Measurements from ENCODE around the gene PALD1. TPM values are rescaled to one million over a fixed set of nuclear protein-coding genes. Genes with fewer than 3 reads are reported as not detected.

Gene PALD1
- total RNA-seq, 1 donor from 2014 or later: 4.8 TPM

DNA sequence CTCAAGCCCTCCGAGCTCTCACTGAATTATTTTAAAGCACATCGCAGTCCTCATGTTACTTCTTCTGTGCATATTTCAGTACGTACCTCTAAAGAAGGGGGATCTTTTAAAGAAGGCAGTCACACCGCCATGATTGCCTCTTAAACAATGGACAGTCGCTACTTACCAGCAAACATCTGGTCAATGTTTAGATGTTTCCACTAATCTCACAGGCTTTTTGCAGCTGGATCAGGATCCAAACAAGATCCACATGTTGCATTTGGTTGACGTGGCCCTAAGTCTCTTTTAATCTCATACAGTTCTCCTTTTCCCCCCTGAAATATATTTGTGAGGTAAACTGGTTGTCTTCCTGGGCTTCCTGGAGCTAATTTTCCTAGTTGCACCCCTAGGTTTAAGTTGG lies 74.0 kb downstream of the PALD1 start:
- DNase-seq (ENCODE audit: low spot score): peak; percentile 79

- DNase-seq (ENCODE audit: low spot score): no peak
Observed at GRCh38 chr10:70555371-70555770, 76.8 kb downstream of the PALD1 start.

DNA sequence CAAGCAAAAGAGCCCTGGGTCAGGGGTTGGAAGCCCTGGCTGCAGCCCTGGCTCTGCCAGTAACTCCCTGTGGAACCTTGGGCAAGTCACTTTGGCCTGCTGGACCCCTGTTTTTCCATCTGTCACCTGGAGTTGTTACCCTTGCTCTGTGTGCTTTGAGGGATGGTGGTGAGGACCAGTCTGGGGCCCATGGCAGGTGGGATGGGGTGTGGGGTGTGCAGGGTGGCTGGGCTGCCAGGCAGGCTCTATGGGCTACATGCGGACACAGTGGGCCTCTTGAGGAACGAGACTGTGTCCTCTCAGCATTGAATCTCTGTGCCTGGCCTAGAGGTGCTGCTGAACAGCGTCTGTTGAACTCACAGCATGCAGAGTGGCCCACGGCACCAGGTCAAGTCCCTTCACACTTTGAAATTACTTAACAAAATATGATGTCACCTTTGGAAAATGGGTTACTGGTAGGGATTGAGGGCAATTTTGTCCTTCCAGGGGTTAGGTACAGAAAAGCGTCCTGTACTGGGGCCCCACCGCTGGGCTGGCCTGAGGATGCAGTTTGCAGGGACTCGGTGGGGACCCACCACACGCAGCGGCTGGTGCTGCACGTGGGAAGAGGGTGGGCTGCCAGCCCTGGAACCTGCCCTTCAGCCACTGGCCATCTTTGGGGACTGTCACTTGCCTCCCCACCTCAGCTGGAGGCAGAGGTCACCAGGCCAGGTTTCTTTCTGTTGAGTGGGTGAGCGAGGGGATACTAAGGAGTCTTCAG lies 78.7 kb downstream of the PALD1 start:
- no peak for DNase-seq (ENCODE audit: low spot score)

DNA sequence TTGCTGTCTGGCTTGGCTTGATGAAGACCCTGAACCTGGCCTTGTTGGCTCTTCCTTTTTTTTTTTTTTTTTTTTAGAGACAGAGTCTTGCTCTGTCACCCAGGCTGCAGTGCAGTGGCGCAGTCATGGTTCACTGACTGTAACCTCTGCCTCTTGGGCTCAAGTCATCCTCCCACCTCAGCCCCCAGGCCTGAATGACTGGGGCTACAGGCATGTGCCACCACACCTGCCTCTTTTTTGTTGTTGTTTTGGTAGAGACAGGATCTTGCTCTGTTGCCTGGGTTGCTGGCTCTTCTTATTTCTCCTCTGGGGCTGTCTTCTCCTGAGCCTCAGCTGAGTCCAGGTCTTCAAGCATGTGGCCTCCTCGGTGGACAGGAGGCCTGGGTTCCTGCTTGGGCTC lies 79.3 kb downstream of the PALD1 start:
- no peak for DNase-seq (ENCODE audit: low spot score)

GRCh38 chr10:70558295-70558694 lies 79.7 kb downstream of the PALD1 start:
- no peak for DNase-seq (ENCODE audit: low spot score)

DNA sequence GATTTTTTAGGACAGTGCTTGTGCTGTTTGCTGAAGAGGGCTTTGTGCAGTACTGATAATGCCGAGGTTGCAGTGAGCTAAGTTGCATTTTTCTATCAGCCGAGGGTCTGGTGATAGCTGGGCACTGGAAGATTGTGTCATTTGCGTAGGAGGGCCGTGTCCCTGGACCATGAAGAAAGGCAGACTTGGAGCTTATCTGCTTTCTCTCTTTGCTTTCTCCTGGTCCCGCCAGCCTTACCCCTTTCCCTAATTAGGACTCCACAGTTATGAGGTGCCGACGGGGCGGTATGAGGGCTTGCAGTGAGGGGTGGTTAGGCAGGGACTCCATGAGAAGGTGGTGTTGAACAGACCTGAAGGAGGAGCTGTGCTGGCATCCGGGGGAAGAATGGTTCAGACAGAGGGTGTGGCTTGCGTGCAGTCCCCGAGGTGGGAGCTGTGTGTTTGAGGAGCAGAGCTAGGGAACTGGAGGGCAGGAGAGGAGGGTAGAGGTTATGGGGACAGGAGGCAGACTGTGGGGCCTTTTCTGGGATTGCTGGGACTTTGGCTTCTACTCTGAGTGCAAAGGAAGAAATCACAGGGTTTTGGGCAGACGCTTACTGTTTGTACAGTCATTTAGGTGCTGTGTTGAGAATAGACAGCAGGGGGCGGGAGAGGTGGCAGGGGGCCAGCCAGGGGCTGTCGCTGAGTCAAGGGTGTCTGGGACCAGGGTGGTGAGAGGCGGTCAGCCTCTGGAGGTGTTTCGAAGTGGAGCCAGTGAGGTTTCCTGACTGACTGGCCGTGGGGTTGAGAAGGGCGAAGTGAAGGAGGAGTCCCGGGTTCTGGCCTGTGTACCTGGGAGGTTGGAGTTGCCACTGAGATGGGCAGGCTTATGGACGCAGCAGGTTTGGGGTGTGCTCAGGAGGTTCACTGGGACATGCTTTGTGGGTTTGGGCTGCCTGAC lies 80.6 kb downstream of the PALD1 start:
- DNase-seq (ENCODE audit: low spot score): peak; percentile 77

GRCh38 chr10:70559861-70560260 lies 81.3 kb downstream of the PALD1 start:
- no peak for DNase-seq (ENCODE audit: low spot score)

GRCh38 chr10:70560511-70560941 lies 82.0 kb downstream of the PALD1 start:
- DNase-seq (ENCODE audit: low spot score): no peak

DNA sequence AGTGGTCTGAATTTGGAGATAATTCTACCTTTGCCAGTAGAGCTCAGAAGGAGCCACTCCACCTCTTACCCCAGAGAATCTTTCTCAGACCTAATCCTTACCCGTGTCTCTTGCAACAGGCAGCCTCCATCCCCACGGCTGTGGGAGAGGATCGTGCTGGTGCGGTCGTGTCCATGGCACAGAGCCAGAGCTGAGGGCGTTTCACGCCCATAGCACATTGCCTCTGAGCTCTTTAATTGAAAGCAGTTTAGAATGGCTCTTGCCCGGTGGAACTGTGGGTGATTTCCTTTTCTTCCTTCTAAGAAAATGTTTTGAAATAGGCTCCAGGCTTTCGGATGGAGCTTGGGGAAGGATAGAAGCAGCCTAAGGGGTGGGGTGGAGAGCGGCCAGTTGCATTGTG lies 82.5 kb downstream of the PALD1 start:
- peak; percentile 69 for DNase-seq (ENCODE audit: low spot score)

DNA sequence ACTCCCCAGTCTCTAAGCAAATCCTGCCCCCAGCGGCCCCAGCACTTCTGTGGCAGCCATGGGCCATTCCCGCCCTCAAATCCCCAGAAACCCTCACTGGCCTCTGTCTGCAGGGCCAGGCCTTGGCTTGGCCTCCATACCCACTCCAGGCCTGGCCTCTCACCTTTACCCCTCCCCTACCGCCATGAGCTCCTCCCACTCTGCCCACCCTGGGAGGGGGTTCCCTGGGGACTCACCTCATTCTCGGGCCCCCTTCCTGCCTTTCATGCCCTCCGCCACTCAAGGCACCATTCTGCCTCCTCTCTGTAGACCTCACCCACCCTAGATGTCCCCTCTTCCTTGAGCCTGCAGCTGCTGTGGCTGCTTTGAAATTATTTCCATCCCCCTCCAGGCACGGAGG lies 83.0 kb downstream of the PALD1 start:
- no peak for DNase-seq (ENCODE audit: low spot score)

GRCh38 chr10:70562036-70562755 lies 83.6 kb downstream of the PALD1 start:
- DNase-seq (ENCODE audit: low spot score): peak; percentile 65

- no peak for DNase-seq (ENCODE audit: low spot score)
Observed at GRCh38 chr10:70563230-70563629, 84.7 kb downstream of the PALD1 start.

- no peak for DNase-seq (ENCODE audit: low spot score)
Observed at GRCh38 chr10:70564113-70564725, 85.7 kb downstream of the PALD1 start.

DNA sequence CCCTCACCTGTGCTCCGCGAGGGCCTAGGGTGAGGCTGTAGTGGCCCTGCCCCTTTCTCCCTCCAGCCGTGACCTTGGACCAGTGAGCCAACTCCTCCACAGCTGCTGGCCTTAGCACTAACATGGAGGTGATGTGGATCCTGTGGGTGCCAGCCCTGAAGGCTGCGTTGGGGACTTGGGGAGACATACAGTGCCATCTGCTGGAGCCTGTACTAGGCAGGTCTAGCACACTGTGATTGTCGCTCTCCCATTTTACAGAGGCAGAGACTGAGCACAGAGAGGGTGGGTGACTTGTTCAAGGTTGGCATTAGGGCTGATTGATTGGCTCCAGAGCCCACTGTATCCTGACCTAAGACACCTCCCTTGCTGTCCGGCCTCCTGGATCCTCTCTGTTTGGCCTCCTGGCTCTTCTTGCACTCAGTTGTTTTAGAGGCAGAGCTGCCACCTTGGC lies 86.4 kb downstream of the PALD1 start:
- DNase-seq (ENCODE audit: low spot score): no peak

DNA sequence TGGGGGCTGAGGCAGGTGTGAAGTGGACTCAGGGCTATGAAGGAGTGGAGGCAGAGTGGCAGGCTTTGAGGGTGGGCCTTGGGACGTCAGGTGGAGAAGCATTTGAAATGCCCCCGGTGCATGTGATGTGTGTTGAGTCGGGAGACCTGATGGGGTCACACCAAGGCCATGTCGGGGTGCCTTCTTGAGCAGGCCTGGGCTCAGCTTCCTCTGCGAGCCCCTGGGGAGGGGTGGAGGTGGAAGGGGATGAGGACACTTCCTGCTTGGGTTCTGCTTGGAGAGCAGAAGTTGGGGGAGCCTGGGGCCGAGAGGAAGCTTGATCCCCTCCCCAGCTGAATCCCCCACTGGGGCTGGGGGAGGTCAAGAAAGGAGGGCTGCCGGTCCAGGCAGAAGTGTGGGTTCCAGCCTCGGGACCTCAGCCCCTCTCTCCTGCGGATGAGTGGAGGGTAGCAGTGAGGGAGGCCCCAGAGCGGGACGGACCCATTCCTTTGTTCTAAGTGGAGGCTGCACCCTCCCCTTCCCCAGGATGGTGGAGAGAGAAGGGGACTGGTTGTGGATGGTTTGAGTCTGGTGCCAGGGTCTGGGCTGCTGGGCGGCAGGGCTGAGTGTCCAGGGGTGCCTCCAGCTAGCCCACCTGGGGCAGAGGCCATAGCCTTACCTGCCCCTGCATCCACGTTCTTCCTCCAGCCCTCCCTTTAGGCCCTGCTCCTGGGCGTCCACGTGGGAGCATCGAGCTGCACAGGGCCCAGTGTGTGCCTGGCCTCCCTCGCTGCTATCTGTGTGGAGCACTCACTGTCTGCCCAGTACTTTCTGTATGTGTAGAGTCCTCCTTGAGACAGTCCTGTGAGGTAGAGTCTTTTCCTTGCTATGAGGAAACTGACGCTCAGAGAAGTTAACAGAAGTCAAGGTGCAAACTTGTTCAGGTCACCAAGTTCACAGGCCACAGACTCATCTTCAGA lies 87.3 kb downstream of the PALD1 start:
- no peak for DNase-seq (ENCODE audit: low spot score)

- DNase-seq (ENCODE audit: low spot score): no peak
Observed at GRCh38 chr10:70566515-70567290, 88.1 kb downstream of the PALD1 start.

DNA sequence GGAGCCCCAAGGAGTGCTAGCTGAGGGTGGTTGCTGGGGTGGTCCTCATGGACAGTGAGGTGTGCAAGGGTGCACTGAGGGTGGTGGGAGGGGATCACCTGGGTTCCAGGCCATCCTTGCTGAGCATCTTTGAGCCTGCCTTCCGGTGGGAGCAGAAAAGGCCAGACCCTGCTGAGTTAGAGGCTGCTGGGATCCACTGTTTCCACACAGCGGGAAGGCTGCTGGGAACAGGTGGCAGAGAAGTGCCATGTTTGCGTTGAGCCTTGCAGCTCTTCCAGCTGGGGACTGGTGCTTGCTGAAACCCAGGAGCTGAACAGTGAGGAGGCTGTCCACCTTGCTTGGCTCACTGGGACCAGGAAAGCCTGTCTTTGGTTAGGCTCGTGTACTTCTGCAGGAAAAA lies 89.0 kb downstream of the PALD1 start:
- DNase-seq (ENCODE audit: low spot score): no peak

GRCh38 chr10:70568113-70568512 lies 89.5 kb downstream of the PALD1 start:
- no peak for DNase-seq (ENCODE audit: low spot score)

DNA sequence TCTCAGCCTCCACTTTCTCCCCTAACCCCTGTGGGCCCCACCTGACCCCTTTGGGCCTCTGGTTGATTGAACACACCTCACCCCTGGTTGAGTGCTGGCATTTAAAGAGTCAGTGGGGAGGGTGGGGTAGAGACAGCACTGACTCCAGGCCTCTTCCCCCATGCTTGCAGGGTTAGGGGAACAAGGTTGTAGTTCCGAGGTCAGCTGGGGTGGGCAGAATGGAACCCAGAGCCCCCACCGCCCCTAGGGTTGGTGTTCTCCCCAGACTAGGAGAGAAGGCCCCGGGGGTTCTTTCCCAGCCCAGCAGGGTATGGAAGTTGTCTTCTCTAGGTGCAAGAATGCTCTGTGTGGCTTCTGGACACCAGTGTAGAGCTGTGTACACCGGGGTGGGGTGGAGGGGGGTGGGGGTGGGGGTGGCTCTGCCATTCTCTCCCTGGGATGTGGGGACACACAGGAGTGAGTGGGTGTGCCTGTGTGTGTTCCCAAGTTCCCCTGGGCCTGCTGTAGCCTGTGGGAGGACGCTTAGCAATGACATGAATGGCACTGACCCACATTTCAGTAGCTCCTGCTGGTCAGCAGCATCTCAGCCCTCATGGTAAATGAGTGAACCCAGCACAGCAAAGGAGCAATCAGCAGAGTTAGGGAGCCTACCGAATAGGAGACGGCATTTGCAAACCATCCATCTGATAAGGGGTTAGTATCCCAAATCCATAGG lies 90.4 kb downstream of the PALD1 start:
- no peak for DNase-seq (ENCODE audit: low spot score)

Data from umbilical cord (tissue), 2 donors.